H4 (cell line): Measurements from ENCODE around the gene STYK1. TPM values are rescaled to one million over a fixed set of nuclear protein-coding genes. Genes with fewer than 3 reads are reported as not detected.

Experiments
- total RNA-seq: library from RNA; depleted of rRNA; stranded (reverse); fragments of >200 nt; shearing (Covaris generic); gene quantifications from 2 replicates; pipeline ENCODE4 v1.2.3, GENCODE V29; 2014; rRNA removed

Gene STYK1
- total RNA-seq, 1 experiment from 2014 or later, result 3.3 TPM

Other genes with a start within 250 kb of the STYK1 start
- gene KLRC2, start 238.0 kb downstream of the STYK1 start, total RNA-seq, result 0.23 TPM in 1 of 2 replicates, not detected in the other
- gene KLRC1, start 220.7 kb downstream of the STYK1 start, total RNA-seq, result not detected in 2 replicates
- 0.66 and 0.83 TPM in 2 replicates for gene EIF2S3B, start 168.2 kb downstream of the STYK1 start, total RNA-seq
- gene MAGOHB, start 60.4 kb downstream of the STYK1 start, total RNA-seq, result 63.2 and 116 TPM in 2 replicates
- 55.7 and 96.7 TPM in 2 replicates for gene YBX3, start 49.3 kb upstream of the STYK1 start, total RNA-seq
- gene TAS2R7, start 128.6 kb upstream of the STYK1 start, total RNA-seq, result not detected in 2 replicates
- not detected in 2 replicates for gene TAS2R8, start 133.2 kb upstream of the STYK1 start, total RNA-seq
- gene TAS2R9, start 136.1 kb upstream of the STYK1 start, total RNA-seq, result not detected in 2 replicates
- 0.08 TPM in 1 of 2 replicates, not detected in the other for gene TAS2R10, start 152.3 kb upstream of the STYK1 start, total RNA-seq
- 0.87 and 3.6 TPM in 2 replicates for gene PRR4, start 175.4 kb upstream of the STYK1 start, total RNA-seq
- gene PRH1, start 210.2 kb upstream of the STYK1 start, total RNA-seq, result 7.4 and 9.9 TPM in 2 replicates
- gene TAS2R13, start 235.5 kb upstream of the STYK1 start, total RNA-seq, result 0.08 and 0.17 TPM in 2 replicates